ENCODE results near the gene SLC25A22. TPM values are rescaled to one million over a fixed set of nuclear protein-coding genes. Genes with fewer than 3 reads are reported as not detected.

Gene SLC25A22
- total and polyA plus RNA-seq, 3 donors from 2014 or later: 25.1 to 42.4 (median 39.7) TPM

GRCh38 chr11:823441-824291, 25.6 kb upstream of the SLC25A22 start:
- Histone ChIP-seq H3K9me3 (no peaks in the 10 kb centered on the region), H3K4me3 (no peak overlapping the region), H3K4me1 (peaks cover 25% of the 10 kb centered on the region), H3K27me3 (no peaks in the 10 kb centered on the region), H3K36me3 (ENCODE audit: low read depth, missing control alignments) (no peaks in the 10 kb centered on the region), H3K27ac (no peak overlapping the region)
- intact Hi-C loops (cut with DNase I; ENCODE audit: low total_unique reads): no loop called here
- TF ChIP-seq CTCF (IDR thresholded peaks at IDR 0.05) (no peak), POLR2A (IDR thresholded peaks at IDR 0.05) (no peak)
- no peak for DNase-seq
- WGBS, 2 donors: 57 to 67% methylated on average over 24 to 38 of the region's 53 CpGs

- Histone ChIP-seq H3K36me3 (ENCODE audit: low read depth, missing control alignments) (no peaks in the 10 kb centered on the region), H3K9me3 (no peaks in the 10 kb centered on the region), H3K27me3 (no peaks in the 10 kb centered on the region), H3K4me1 (peaks cover 24% of the 10 kb centered on the region), H3K27ac (no peak overlapping the region), H3K4me3 (no peak overlapping the region)
- no peak for DNase-seq
- intact Hi-C loops (cut with DNase I; ENCODE audit: low total_unique reads): no loop called here
- no peak for TF ChIP-seq CTCF (IDR thresholded peaks at IDR 0.05)
- no peak for TF ChIP-seq POLR2A (IDR thresholded peaks at IDR 0.05)
- 67 to 77% methylated on average over 13 to 22 of the region's 22 CpGs for WGBS, 2 donors
These were observed 23.7 kb upstream of the SLC25A22 start for GRCh38 chr11:821512-822371.

GRCh38 chr11:820655-821511, 22.8 kb upstream of the SLC25A22 start:
- no peak for DNase-seq
- H3K27me3 ChIP-seq: no peaks in the 10 kb centered on the region
- intact Hi-C loops (cut with DNase I; ENCODE audit: low total_unique reads): no loop called here
- peaks cover 24% of the 10 kb centered on the region for H3K4me1 ChIP-seq
- TF ChIP-seq POLR2A (IDR thresholded peaks at IDR 0.05) (no peak), CTCF (IDR thresholded peaks at IDR 0.05) (no peak)
- H3K9me3 ChIP-seq: no peaks in the 10 kb centered on the region
- peak overlapping the region; percentile 97 to 98 for H3K4me3 ChIP-seq
- H3K27ac ChIP-seq: no peak overlapping the region
- WGBS, 2 donors: 44 to 49% methylated on average over 7 to 11 of the region's 11 CpGs
- H3K36me3 ChIP-seq (ENCODE audit: low read depth, missing control alignments): no peaks in the 10 kb centered on the region

GRCh38 chr11:819943-820649, 22.0 kb upstream of the SLC25A22 start:
- intact Hi-C loops (cut with DNase I; ENCODE audit: low total_unique reads): no loop called here
- peaks cover 24% of the 10 kb centered on the region for H3K4me1 ChIP-seq
- peak; percentile 94 for DNase-seq
- H3K27me3 ChIP-seq: no peaks in the 10 kb centered on the region
- H3K36me3 ChIP-seq (ENCODE audit: low read depth, missing control alignments): no peaks in the 10 kb centered on the region
- 0 to 1% methylated on average over 1 to 47 of the region's 47 CpGs for WGBS, 2 donors
- peak overlapping the region; percentile 97 to 98 for H3K4me3 ChIP-seq
- no peak for TF ChIP-seq CTCF (IDR thresholded peaks at IDR 0.05)
- no peak for TF ChIP-seq POLR2A (IDR thresholded peaks at IDR 0.05)
- no peaks in the 10 kb centered on the region for H3K9me3 ChIP-seq
- H3K27ac ChIP-seq: peak overlapping the region; percentile 92 to 94

All from testis (tissue), 3 donors.